Stimulated activated CD8-positive, alpha-beta memory T cell treated with anti-CD3 and anti-CD28 coated beads, Interleukin-4, amount 100 ng/mL, for 4 hours (primary cell): ENCODE results near the gene RRAS2.
"Not testable (repeated sequence)": the region's sequence is repeated elsewhere in the genome, so short reads cannot be mapped to it uniquely, and the experiment has no call there.

ENCODE experiments used
- DNase-seq, 2 donors: peaks; one replicate each; pipeline ENCODE4 v3.0.0-alpha.2; 2020; ENCODE audit warnings: low read depth in 2 of 2, low spot score in 1 of 2

The RRAS2 gene

DNA sequence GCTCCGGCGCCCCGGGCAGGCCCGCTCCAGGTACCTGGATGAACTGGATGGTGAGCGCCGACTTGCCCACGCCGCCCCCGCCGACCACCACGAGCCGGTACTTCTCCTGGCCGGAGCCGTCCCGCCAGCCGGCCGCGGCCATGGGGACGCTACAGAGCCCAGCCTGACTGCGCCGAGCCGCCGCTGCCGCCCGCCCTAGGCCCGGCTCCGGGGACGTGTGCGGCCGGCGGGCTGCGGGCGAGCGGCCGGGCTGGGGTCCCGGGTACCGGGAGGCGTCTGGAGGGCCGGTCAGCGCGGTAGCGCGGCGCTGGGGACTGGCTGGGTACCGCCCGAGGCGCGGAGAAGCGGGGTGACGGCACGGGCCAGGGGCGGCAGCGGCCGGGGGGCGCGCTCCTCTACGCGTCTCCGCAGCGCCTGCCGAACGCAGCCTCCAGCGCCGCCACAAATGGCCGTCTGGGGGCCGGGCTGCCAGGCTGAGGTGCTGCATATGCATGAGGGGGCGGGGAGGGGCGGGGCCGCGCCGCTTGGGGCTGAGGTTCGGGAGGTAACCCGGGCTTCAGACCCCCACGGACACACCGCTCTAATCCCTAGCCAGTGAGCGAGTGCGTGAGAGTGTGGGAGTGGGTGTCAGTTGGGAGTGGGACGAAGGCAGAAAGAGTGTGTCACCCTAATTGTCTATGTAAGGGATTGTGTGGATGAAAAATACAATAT is at the start of gene RRAS2:
RRAS2 (minus strand) TSS at position 455 of the 711 bp plus-strand sequence; CDS start at position 142, 313 bp downstream.
- peak; percentile 44 to 60 for DNase-seq

DNA sequence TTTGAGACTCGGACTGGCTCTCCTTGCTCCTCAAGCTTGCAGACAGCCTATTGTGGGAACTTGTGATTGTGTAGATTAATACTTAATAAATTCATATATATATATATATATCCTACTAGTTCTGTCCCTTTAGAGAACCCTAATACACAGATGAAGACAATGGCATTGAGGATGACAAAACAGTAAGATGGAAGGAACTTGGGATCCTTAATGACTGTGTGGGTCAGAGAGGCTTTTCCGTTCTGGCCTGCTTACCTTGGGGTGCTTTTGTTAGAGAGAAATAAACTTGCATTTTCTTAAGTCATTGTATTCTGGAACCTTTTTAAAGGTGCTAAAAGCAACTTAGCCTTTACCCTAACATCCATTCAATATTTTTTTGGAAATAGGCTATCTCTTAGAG is 49.6 kb upstream of the RRAS2 start:
- DNase-seq: no peak

DNA sequence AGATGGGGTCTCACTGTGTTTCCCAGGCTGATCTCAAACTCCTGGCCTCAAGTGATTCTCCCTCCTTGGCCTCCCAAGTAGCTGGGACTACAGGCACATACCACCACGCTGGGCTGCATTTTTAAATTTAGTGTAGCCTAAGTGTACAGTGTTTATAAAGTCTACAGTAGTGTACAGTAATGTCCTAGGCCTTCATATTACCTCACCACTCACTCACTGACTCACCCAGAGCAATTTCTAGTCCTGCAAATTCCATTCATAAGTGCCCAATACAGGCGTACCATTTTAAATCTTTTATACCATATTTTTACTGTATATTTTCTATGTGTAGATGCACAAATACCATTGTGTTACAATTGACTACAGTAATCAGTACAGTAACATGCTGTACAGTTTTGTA is 47.1 kb upstream of the RRAS2 start:
- not testable (repeated sequence) for DNase-seq

DNA sequence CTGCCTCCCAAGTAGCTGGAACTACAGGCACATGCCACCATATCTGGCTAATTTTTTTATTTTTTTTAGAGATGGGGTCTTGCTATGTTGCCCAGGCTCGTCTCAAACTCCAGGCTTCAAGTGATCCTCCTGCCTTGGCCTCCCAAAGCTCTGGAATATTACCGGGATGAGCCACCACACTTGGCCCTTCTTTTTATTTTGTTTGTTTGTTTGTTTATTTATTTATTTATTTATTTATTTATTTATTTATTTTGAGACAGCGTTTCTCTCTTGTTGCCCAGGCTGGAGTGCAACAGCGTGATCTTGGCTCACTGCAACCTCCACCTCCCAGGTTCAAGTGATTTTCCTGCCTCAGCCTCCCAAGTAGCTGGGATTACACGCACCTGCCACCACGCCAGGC is 44.5 kb upstream of the RRAS2 start:
- DNase-seq: not testable (repeated sequence)

DNA sequence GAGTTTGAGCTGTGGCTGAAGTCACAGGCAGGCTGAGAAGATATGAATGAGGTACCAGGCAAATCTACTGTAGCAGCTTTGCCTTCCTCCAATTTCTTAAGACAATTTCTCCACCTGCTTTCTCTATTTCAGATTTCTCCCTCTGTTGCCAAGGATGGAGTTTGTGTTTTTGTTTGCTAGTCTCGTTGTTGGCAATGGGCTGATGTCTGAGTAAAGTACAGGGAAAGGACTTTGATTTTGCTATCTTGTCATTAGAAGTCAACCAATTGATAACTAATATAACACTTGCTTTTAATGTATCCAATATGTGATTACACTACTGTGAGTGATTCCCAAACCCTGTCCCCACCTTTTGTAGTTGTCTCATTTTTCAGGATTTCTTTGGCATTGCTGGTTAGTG is 40.1 kb upstream of the RRAS2 start:
- no peak for DNase-seq

DNA sequence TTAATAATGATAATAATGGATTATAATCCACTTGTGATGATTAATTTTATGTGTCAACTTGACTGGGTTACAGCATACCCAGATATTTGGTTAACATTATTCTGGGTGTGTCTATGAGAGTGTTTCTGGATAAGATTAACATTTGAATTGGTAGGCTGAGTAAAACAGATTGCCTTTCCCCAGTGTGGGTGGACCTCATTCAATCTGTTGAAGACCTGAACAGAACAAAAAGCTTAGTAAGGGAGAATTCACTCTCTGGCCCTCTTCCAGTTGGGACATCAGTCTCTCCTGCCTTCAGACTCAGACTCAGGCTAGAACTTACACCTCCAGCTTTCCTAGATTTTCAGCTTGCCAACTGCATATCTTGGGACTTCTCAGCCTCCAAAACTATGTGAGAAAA is 37.3 kb upstream of the RRAS2 start:
- no peak for DNase-seq

DNA sequence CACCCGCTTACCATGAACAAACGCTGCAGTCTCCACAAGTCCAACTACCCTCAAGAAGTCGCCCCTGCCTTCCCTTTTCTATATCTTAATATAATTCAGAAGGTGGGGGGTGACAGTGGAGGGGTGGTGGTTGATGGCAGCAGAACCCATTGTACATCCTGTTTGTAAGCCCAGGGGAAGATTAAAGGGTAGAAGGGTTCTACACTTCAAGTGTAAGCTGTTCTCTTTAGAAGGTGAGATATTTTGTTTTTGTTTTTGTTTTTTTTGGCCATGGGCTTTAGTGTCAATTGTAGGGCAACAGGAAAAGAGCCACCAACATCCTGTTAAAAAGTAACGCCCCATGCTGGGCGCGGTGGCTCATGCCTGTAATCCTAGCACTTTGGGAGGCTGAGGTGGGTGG is 34.9 kb upstream of the RRAS2 start:
- no peak for DNase-seq

DNA sequence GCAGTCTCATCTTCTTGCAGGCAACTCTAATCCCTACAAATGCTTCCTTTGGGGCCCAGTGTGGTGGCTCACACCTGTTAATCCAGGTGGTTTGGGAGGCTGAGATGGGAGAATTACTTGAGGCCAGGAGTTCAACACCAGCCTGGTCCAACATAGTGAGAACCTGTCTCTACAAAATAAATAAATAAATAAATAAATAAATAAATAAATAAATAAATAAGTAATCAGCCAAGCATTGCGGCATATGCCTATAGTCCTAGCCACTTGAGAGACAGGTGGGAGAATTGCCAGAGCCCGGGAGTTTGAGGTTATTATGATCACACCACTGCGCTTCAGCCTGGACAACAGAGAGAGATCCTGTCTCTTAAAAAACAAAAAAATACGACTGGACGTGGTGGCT is 34.1 kb upstream of the RRAS2 start:
- no peak for DNase-seq

DNA sequence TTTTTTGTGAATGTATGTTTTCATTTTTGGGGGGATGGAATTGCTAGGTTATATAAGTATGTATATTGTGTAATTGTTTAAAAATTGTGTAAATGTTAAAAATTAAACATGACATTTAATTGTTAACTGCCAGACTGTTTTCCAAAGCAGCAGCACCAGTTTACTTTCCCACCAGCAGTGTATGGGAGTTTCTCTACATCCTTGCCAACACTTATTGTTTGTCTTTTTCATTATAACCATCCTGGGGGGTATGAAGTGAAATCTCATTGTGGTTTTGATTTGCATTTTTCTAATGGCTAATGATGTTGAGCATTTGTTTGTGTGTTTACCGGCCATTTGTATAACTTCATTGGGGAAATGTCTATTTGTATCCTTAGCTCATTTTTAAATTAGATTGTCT is 31.7 kb upstream of the RRAS2 start:
- no peak for DNase-seq

DNA sequence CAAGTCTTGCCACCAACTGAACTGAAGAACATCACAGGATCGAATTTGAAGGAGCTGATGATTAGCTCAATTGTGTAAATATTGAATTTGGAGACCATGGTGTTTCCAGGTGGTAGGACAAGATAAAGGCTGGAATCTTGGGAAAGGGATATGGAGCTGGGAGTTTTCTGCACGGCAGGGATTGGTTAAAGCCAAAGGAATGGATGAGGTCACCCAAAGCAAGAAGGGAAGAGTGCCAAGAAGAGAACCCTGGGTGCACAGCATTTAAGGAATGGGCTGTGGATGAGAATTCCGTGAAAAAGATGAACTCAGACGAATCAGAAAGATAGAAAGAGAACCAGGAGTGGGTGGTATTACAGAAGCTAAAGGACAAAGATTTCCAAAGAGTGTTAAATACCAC is 29.4 kb upstream of the RRAS2 start:
- no peak for DNase-seq

DNA sequence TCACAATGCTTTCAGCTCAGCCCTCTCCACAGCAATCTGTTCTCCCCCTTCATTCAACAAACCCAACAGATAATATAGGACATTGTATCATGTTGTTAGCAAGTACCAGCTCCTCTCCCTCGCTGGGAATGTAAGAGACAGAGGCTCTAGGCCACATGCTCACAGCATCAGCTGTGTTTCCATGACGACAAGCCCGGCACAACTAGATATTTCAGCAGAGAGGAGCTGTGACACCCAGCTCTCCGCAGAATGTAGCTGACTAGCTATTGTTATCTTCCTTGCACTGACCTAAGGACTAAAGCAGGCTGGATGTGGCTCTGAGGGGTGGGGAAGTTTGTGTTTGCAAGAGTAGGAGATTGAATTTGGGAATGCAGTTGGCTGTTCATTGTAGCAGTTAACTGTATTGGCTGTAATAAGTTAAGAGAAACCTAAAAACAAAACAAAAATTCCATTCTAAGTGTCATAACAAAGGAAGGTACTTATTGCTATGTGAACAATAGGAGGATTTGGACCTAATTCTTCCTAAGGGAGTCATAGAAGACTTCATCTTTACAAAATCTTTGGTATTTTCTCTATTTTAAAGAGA is 28.0 kb upstream of the RRAS2 start:
- DNase-seq: no peak

DNA sequence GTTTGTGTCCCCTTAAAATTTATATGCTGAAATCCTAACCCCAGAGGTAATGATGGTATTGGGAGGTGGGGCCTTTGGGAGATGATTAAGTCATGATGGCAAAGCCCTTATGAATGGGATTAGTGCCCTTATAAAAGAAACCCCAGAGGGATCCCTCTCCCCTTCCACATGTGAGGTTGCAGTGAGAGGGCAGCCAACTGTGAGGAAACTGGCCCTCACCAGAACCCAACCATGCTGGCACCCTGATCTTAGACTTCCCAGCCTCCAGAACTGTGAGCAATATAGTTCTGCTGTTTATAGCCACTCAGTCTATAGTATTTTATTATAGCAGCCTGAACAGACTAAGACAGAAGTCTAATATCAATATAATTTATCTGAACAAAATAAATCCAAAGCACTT is 27.1 kb upstream of the RRAS2 start:
- DNase-seq: no peak

DNA sequence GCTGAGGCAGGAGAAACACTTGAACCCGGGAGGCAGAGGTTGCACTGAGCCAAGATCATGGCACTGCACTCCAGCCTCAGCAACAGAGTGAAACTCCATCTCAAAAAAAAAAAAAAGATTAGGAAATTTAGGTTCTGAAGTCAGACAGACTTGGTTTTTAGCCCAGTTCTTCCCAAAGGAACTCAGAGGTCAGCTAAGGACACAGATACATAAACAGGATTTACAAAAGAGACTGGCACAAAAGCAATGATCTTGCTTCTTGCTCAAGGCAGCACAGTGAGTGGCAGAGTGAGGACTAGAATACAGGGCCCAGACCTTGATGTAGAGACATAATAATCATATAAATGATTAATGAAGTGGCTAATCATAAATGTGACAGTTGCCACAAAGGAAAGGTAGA is 25.4 kb upstream of the RRAS2 start:
- DNase-seq: no peak

DNA sequence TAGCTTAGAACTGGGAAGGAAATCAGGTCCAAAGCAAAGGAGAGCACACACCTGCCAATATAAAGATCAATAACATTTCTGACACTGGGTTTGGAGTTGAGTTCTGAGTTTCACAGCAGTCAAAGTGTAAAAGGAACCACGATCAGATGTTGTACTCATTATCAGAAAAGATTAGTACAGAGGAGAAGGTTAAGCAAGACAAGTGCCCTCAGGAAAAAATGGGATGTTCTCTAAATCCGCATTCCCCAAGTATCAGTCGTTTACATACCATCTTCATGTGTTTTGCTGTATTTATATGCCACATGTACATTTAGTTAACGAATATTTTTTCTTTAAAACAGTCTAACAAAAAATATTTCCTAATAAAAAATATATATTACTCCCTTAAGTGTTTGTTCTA is 23.0 kb upstream of the RRAS2 start:
- no peak for DNase-seq

DNA sequence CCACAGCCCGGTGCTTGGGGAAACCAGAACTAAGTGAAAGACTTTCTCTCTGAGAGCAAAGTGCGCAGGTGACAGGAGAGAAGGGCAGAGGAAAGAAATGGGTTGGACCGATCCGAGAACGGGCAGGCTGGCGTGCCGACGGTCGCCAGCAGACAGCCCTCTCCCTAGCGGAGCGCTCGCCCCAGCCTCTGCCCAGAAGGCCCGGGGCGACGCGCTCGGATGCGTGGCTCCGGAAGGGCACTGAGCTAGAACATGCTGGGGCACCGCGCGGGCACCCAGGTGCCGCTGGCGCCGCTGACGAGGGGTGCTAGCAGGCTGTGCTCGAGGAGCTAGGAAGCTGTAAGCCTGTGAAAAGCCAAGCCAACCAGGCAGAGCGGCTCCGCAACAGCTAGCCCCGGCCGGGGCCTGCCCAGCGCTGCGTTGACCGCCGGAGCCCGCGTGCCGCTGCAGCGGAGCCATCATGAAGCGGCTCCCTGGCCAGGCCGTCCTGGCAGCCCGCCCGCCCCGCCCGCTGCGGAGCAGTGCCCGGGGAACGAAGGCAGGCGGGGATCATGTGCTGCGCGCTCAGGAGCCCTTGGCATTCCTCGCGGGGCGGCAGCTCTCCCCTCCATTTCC is 22.1 kb upstream of the RRAS2 start:
- peak in 1 of 2 donors; percentile 24 for DNase-seq

DNA sequence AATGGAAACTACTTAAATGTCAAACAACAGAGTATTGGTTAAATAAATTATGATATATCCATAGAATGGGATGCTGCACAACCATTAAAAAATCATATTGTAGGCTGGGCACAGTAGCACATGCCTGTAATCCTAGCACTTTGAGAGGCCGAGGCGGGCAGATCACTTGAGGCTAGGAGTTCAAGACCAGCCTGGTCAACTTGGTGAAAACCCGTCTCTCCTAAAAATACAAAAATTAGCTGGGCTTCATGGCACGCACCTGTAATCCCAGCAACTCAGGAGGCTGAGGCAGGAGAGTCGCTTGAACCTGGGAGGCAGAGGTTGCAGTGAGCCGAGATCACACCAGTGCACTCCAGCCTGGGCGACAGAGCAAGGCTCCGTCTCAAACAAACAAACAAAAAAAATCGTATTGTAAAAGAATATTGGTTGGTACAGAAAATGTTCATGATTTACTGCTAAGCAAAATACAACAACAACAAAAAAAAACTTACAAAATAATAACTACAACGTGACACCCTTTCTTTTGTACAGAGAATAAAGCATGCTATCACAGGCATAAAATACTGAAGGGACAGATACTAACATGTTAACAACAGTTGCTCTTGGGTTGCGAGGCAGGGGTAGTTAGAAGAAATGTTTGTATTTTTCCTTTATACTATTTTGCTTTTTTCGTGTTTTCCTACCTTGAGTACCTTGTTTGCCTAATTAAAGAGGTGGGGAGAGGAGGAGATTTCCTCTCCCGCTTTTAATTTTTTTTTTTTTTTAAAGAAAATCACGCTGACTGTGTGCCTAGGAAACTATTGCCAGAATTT is 21.3 kb upstream of the RRAS2 start:
- no peak for DNase-seq

DNA sequence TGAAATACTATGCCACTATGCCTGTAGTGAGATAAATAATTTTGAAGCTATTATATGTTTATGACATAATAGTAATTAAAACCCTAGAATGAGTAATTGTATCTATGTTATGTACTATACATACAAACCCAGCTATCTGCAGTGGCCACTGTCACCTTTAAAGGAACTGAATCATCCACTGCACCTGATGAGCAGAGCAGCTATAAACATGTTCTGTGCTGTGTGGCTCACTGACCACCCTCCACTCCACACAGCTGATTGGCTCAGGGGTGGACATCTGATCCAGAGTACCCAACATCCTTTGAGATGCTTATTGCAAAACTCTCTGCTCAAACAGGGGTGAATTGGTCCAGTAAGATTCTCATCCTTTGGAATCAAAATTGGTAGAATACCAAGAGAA is 19.2 kb upstream of the RRAS2 start:
- DNase-seq: no peak

DNA sequence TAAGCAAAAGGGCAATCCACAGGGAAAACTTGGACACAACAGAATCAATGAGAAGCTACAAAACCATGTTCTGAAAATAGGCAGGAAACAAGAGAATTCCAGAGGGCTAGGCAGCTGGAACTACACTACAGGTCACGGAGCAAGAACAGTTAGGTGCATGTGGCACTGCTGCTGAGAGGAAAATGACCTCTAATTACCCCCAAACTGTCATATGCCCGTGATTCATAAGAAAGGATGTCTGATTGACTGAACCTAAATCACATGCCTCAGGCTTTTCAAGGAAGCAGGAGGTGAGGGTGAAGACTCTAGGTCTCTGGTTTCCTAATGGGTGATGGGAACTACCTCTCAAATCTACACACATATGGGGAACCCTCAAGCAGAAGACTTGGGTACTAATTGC is 17.9 kb upstream of the RRAS2 start:
- no peak for DNase-seq

DNA sequence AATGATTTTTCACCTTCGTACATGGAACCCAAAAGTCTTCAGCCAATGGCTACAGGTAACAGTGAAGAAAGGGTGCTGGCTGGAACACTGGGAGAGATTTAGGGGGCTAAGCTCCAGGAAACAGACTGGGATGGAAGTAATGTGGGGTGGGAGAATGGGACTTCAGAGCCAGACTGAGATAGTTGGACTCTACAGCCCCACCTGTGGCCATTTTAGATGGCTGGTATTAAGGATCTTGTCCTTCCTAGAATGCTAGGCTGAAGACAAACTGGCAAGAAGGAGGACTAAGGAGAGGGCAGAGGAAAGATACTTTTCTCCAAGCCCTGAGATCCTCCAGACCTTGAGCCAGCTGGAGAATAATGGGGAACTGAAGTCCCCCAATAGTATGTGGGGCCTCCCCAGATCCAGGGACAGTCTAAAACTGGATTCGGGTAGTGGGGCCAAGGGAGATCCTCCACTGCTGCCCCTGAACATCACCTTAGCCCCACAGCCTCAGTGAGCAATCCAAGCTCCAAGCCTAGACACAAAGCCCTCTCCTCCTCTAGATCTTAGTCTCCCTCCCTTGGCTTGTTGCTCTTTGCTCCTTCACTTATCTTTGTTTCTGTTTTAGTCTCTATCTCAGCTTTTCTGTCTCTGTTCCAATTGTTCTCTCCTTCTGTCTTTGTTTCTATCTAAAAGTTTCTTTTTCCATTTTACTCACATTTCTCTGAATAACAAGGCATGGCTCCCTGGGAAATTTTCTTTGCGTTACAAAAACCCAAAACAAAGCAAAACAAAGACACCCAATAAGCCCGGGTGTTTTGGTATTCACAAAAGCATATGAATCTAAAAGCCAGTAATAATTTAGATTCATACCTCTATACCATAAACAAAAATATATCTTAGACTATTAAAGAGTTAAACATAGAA is 16.2 kb upstream of the RRAS2 start:
- DNase-seq: no peak

DNA sequence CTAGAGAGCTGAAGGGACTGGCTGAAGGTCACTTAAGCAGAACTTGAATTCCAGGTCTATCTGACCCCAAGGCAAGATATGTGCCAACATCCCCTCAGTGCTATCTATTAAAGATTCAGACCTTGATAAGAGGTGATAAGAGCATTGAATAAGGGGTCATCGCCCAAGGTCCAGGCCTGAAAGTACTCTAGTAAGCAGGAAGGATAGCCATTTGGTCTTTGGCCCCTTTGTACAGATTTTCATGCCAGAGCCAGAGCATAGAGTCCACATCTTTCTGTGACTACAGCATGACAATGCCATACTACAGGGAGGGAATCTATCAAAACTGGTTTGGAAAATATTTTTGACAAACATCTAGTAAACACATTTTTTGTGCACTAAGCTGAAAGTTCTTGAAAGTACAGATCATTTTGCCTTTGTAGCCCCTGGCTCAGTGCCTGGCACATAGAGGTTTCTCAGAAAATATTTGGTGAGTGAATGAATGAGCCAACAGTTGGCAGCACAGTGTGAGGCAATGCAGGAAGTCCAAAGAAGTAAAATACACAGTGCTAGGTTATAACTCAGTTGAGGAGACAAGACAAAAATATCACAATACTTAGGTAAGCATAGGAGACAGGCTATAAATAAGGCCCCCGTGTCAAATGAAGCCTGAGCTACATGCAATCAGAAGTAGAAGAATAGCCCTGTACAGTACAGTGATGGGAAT is 15.1 kb upstream of the RRAS2 start:
- DNase-seq: no peak
